GM18498 (cell line): ENCODE data around the gene RAB40AL.

Source experiments
- ATAC-seq: cut with Tn5 transposase; IDR thresholded peaks from one replicate; pipeline ENCODE4 v1.9.1; 2021; ENCODE audit warnings: mild to moderate bottlenecking, moderate library complexity; ENCODE audit not compliant: unreplicated experiment

RAB40AL gene

GRCh38 chrX:102978594-102978993 is 41.5 kb downstream of the RAB40AL start:
- no peak for ATAC-seq

- ATAC-seq: no peak
These were observed 42.5 kb downstream of the RAB40AL start for GRCh38 chrX:102979536-102979935.

GRCh38 chrX:102983205-102983604 is 46.1 kb downstream of the RAB40AL start:
- no peak for ATAC-seq

GRCh38 chrX:102985192-102985591 is 48.1 kb downstream of the RAB40AL start:
- ATAC-seq: no peak
